ENCODE measurements around the gene SHD.

- TF ChIP-seq CTCF (conservative IDR thresholded peaks at IDR 0.05; ENCODE audit: low read depth, low read length): no peak
- TF ChIP-seq SMC3 (IDR thresholded peaks at IDR 0.05; ENCODE audit: low read depth, low read length): no peak
- TF ChIP-seq CEBPB (IDR thresholded peaks at IDR 0.05; ENCODE audit: low read depth, low read length): no peak
- no peak for TF ChIP-seq CHD1 (IDR thresholded peaks at IDR 0.05; ENCODE audit: low read depth, low read length)
- TF ChIP-seq POLR2A (IDR thresholded peaks at IDR 0.05; ENCODE audit: low read depth, low read length): no peak
- TF ChIP-seq RCOR1 (IDR thresholded peaks at IDR 0.05; ENCODE audit: insufficient replicate concordance, low read length): no peak
Measured at GRCh38 chr19:4284176-4284958, 5.3 kb downstream of the SHD start.
